ENCODE measurements around the gene ATP4B. TPM values are rescaled to one million over a fixed set of nuclear protein-coding genes. Genes with fewer than 3 reads are reported as not detected.
"Not testable (repeated sequence)": the region's sequence is repeated elsewhere in the genome, so short reads cannot be mapped to it uniquely, and the experiment has no call there.

Gene ATP4B
- total RNA-seq, 1 experiment from 2014 or later = not detected

- H3K4me3 ChIP-seq (ENCODE audit: low read depth, low read length, poor library complexity, severe bottlenecking); intact Hi-C loops (cut with micrococcal nuclease; ENCODE audit: unreplicated experiment); CTCF ChIA-PET; H3K4me1 ChIP-seq (ENCODE audit: insufficient read depth, low read length, poor library complexity, severe bottlenecking); H3K27me3 ChIP-seq (replicated peaks; ENCODE audit: insufficient read depth, low read depth, low read length, poor library complexity); POLR2A ChIA-PET (ENCODE audit: low non-redundant PET); H3K9me3 ChIP-seq (ENCODE audit: low read depth, low read length, poor library complexity, severe bottlenecking); H3K27ac ChIP-seq (ENCODE audit: low read depth, low read length, poor library complexity, severe bottlenecking); DNase-seq (ENCODE audit: low spot score); BruUV-seq (replicated peaks): not testable (repeated sequence)
- TF ChIP-seq CTCF (conservative IDR thresholded peaks at IDR 0.05; ENCODE audit: low read depth, low read length) = peak; percentile 37
- peaks cover 36% of the 10 kb centered on the region for H3K36me3 ChIP-seq (ENCODE audit: insufficient read depth, low read length, poor library complexity, severe bottlenecking)
Measured at GRCh38 chr13:113621498-113621897, 36.5 kb downstream of the ATP4B start.

GRCh38 chr13:113621046-113621445, 37.0 kb downstream of the ATP4B start:
- no peak for DNase-seq (ENCODE audit: low spot score)
- Histone ChIP-seq H3K4me1 (ENCODE audit: insufficient read depth, low read length, poor library complexity, severe bottlenecking) (no peaks in the 10 kb centered on the region), H3K27me3 (replicated peaks; ENCODE audit: insufficient read depth, low read depth, low read length, poor library complexity) (no peaks in the 10 kb centered on the region), H3K36me3 (ENCODE audit: insufficient read depth, low read length, poor library complexity, severe bottlenecking) (peaks cover 36% of the 10 kb centered on the region), H3K4me3 (ENCODE audit: low read depth, low read length, poor library complexity, severe bottlenecking) (no peak overlapping the region), H3K9me3 (ENCODE audit: low read depth, low read length, poor library complexity, severe bottlenecking) (no peaks in the 10 kb centered on the region), H3K27ac (ENCODE audit: low read depth, low read length, poor library complexity, severe bottlenecking) (no peak overlapping the region)
- CTCF ChIA-PET = no interaction called here
- intact Hi-C loops (cut with micrococcal nuclease; ENCODE audit: unreplicated experiment) = no loop called here
- no TSS peak for BruUV-seq (replicated peaks)
- POLR2A ChIA-PET (ENCODE audit: low non-redundant PET) = no interaction called here
- TF ChIP-seq EZH2 (IDR thresholded peaks at IDR 0.05; ENCODE audit: borderline replicate concordance, low read depth, low read length, poor library complexity, severe bottlenecking) = no peak
- TF ChIP-seq CTCF (conservative IDR thresholded peaks at IDR 0.05; ENCODE audit: low read depth, low read length) = no peak

GRCh38 chr13:113620036-113620796, 37.8 kb downstream of the ATP4B start:
- ChIA-PET POLR2A (ENCODE audit: low non-redundant PET) (no interaction called here), CTCF (no interaction called here)
- intact Hi-C loops (cut with micrococcal nuclease; ENCODE audit: unreplicated experiment) = no loop called here
- no peaks in the 10 kb centered on the region for H3K9me3 ChIP-seq (ENCODE audit: low read depth, low read length, poor library complexity, severe bottlenecking)
- TF ChIP-seq EZH2 (IDR thresholded peaks at IDR 0.05; ENCODE audit: borderline replicate concordance, low read depth, low read length, poor library complexity, severe bottlenecking) (no peak), CTCF (conservative IDR thresholded peaks at IDR 0.05; ENCODE audit: low read depth, low read length) (no peak)
- no peaks in the 10 kb centered on the region for H3K27me3 ChIP-seq (replicated peaks; ENCODE audit: insufficient read depth, low read depth, low read length, poor library complexity)
- H3K4me1 ChIP-seq (ENCODE audit: insufficient read depth, low read length, poor library complexity, severe bottlenecking) = no peaks in the 10 kb centered on the region
- H3K36me3 ChIP-seq (ENCODE audit: insufficient read depth, low read length, poor library complexity, severe bottlenecking) = peaks cover 36% of the 10 kb centered on the region
- H3K27ac ChIP-seq (ENCODE audit: low read depth, low read length, poor library complexity, severe bottlenecking) = no peak overlapping the region
- no peak overlapping the region for H3K4me3 ChIP-seq (ENCODE audit: low read depth, low read length, poor library complexity, severe bottlenecking)
- no TSS peak for BruUV-seq (replicated peaks)
- no peak for DNase-seq (ENCODE audit: low spot score)

Data from A673 (cell line).